H9 (cell line): ENCODE results near the gene ABCC4. TPM values are rescaled to one million over a fixed set of nuclear protein-coding genes. Genes with fewer than 3 reads are reported as not detected.

Source experiments
- DNase-seq: peaks from one replicate; pipeline ENCODE4 v3.0.0-alpha.2; 2017
- H2AFZ ChIP-seq: one replicate; pipeline ENCODE4 v1.6.1; 2013; ENCODE audit warnings: mild to moderate bottlenecking, low read length, control low read depth, moderate library complexity
- H2AK5ac ChIP-seq: 2 replicates; pipeline ENCODE4 v1.6.1; 2013; ENCODE audit warnings: low read length, control low read depth, mixed read lengths; ENCODE audit not compliant: insufficient read length
- H2BK120ac ChIP-seq: one replicate; pipeline ENCODE4 v1.6.1; 2013; ENCODE audit warnings: low read depth, mild to moderate bottlenecking, low read length, control low read depth, inconsistent platforms; ENCODE audit not compliant: poor library complexity, severe bottlenecking
- H2BK12ac ChIP-seq: 2 replicates; pipeline ENCODE4 v1.6.1; 2013; ENCODE audit warnings: low read length, control low read depth, mixed read lengths, low read depth; ENCODE audit not compliant: insufficient read length
- H2BK15ac ChIP-seq: 2 replicates; pipeline ENCODE4 v1.6.1; 2013; ENCODE audit warnings: low read depth, low read length, control low read depth
- H2BK20ac ChIP-seq: one replicate; pipeline ENCODE4 v1.6.1; 2013; ENCODE audit warnings: low read depth, mild to moderate bottlenecking, low read length, control low read depth, inconsistent platforms; ENCODE audit not compliant: poor library complexity, severe bottlenecking
- H2BK5ac ChIP-seq: 2 replicates; pipeline ENCODE4 v1.6.1; 2013; ENCODE audit warnings: low read length, control low read depth, mixed read lengths; ENCODE audit not compliant: insufficient read length
- H3K14ac ChIP-seq: 2 replicates; pipeline ENCODE4 v1.6.1; 2013; ENCODE audit warnings: low read length, control low read depth; ENCODE audit not compliant: insufficient read depth
- H3K18ac ChIP-seq: 2 replicates; pipeline ENCODE4 v1.6.1; 2013; ENCODE audit warnings: low read depth, mild to moderate bottlenecking, mixed read lengths, low read length, control low read depth; ENCODE audit not compliant: insufficient read length
- H3K23ac ChIP-seq: 2 replicates; pipeline ENCODE4 v1.6.1; 2013; ENCODE audit warnings: low read length, control low read depth, mixed read lengths, low read depth; ENCODE audit not compliant: insufficient read length
- H3K23me2 ChIP-seq: 2 replicates; pipeline ENCODE4 v1.6.1; 2013; ENCODE audit warnings: low read depth, mild to moderate bottlenecking, mixed read lengths, low read length, control low read depth; ENCODE audit not compliant: insufficient read length, poor library complexity, severe bottlenecking
- H3K27ac ChIP-seq: 2 replicates; pipeline ENCODE4 v1.5.1; 2013; ENCODE audit warnings: low read length, control low read depth, mixed read lengths, low read depth; ENCODE audit not compliant: insufficient read length
- H3K27me3 ChIP-seq: 2 replicates; pipeline ENCODE4 v1.6.1; 2013; ENCODE audit warnings: low read length, control low read depth, inconsistent platforms; ENCODE audit not compliant: insufficient read depth
- H3K4ac ChIP-seq: 2 replicates; pipeline ENCODE4 v1.6.1; 2013; ENCODE audit warnings: low read depth, mild to moderate bottlenecking, control low read depth, inconsistent platforms, low read length, moderate library complexity
- H3K4me1 ChIP-seq: 2 replicates; pipeline ENCODE4 v1.6.1; 2013; ENCODE audit warnings: low read length, control low read depth, inconsistent platforms; ENCODE audit not compliant: insufficient read depth
- H3K4me2 ChIP-seq: 2 replicates; pipeline ENCODE4 v1.6.1; 2013; ENCODE audit warnings: low read length, control low read depth, mixed read lengths; ENCODE audit not compliant: insufficient read length, insufficient read depth
- H3K56ac ChIP-seq: 2 replicates; pipeline ENCODE4 v1.6.1; 2013; ENCODE audit warnings: low read depth, mild to moderate bottlenecking, mixed read lengths, low read length, control low read depth; ENCODE audit not compliant: insufficient read length
- H3K79me1 ChIP-seq: 2 replicates; pipeline ENCODE4 v1.6.1; 2013; ENCODE audit warnings: low read depth, mild to moderate bottlenecking, moderate library complexity, low read length, control low read depth, inconsistent platforms; ENCODE audit not compliant: insufficient read depth, poor library complexity, severe bottlenecking
- H3K79me2 ChIP-seq: 2 replicates; pipeline ENCODE4 v1.6.1; 2013; ENCODE audit warnings: low read length, control low read depth, inconsistent platforms; ENCODE audit not compliant: insufficient read depth
- H3K9ac ChIP-seq: 2 replicates; pipeline ENCODE4 v1.6.1; 2013; ENCODE audit warnings: low read length, control low read depth, mixed read lengths; ENCODE audit not compliant: insufficient read length; ENCODE audit errors: extremely low read depth
- H3K9me3 ChIP-seq: one replicate; pipeline ENCODE4 v1.6.1; 2013; ENCODE audit warnings: low read depth, low read length, inconsistent platforms; ENCODE audit not compliant: control insufficient read depth
- H3T11ph ChIP-seq: one replicate; pipeline ENCODE4 v1.6.1; 2013; ENCODE audit warnings: mild to moderate bottlenecking, low read length, control low read depth, inconsistent platforms
- H4K20me1 ChIP-seq: one replicate; pipeline ENCODE4 v1.6.1; 2013; ENCODE audit not compliant: control insufficient read depth, insufficient read length, insufficient read depth
- H4K5ac ChIP-seq: 2 replicates; pipeline ENCODE4 v1.6.1; 2013; ENCODE audit warnings: low read depth, mild to moderate bottlenecking, mixed read lengths, low read length, control low read depth; ENCODE audit not compliant: insufficient read length
- H4K8ac ChIP-seq: replicated peaks from 2 replicates; pipeline ENCODE4 v1.6.1; 2013; ENCODE audit warnings: low read length, control low read depth, mixed read lengths, low read depth; ENCODE audit not compliant: insufficient read length
- H4K91ac ChIP-seq: 2 replicates; pipeline ENCODE4 v1.6.1; 2013; ENCODE audit warnings: low read depth, mild to moderate bottlenecking, moderate library complexity, mixed read lengths, low read length, control low read depth; ENCODE audit not compliant: insufficient read length
- H3K27ac Mint-ChIP-seq, 3 experiments: 2 replicates in 2 of 3; 3 replicates in 1 of 3; pipeline ENCODE4 v1.8.0; 2020 to 2021; ENCODE audit warnings: mixed read lengths in 3 of 3, mild to moderate bottlenecking in 1 of 3, moderate library complexity in 1 of 3
- H3K27me3 Mint-ChIP-seq: 2 replicates; pipeline ENCODE4 v1.8.0; 2021; ENCODE audit warnings: low read depth, mild to moderate bottlenecking, moderate library complexity, mixed read lengths
- H3K36me3 Mint-ChIP-seq, 3 experiments: 2 replicates in 2 of 3; 3 replicates in 1 of 3; pipeline ENCODE4 v1.8.0; 2020 to 2021; ENCODE audit warnings: low read depth in 3 of 3, mixed read lengths in 3 of 3; ENCODE audit not compliant: insufficient read depth in 1 of 3
- H3K4me1 Mint-ChIP-seq, 2 experiments: 2 replicates each; pipeline ENCODE4 v1.8.0; 2020; ENCODE audit warnings: mixed read lengths in 2 of 2
- H3K4me3 Mint-ChIP-seq, 2 experiments: 2 replicates in 1 of 2; 3 replicates in 1 of 2; pipeline ENCODE4 v1.8.0; 2020 to 2021; ENCODE audit warnings: mild to moderate bottlenecking in 2 of 2, mixed read lengths in 2 of 2, moderate library complexity in 1 of 2
- H3K9me3 Mint-ChIP-seq, 2 experiments: 2 replicates in 1 of 2; 3 replicates in 1 of 2; pipeline ENCODE4 v1.8.0; 2020; ENCODE audit warnings: mild to moderate bottlenecking in 2 of 2, mixed read lengths in 2 of 2, moderate library complexity in 1 of 2
- CTCF ChIP-seq: fragments of 200-600 bp; sonication (generic); conservative IDR thresholded peaks from 3 replicates; pipeline ENCODE4 v1.8.0; 2021; ENCODE audit warnings: antibody characterized with exemption, mild to moderate bottlenecking
- WGBS: extraction: QIAGEN DNeasy Blood & Tissue Kit; methylation state at CpG from one replicate; pipeline ENCODE4 v1.1.7; 2013; ENCODE audit warnings: missing lambda C conversion rate, low lambda C conversion rate, mixed read lengths; ENCODE audit not compliant: insufficient read length; ENCODE audit errors: extremely low coverage; 5-methylcytosine and 5-hydroxymethylcytosine counted together
- total RNA-seq: library from RNA; stranded (reverse); gene quantifications from 2 replicates; pipeline ENCODE4 v1.2.1, GENCODE V29; 2021

Gene ABCC4
- total RNA-seq, 1 experiment from 2014 or later = 5.9 TPM

- Histone ChIP-seq H2BK120ac (no peak overlapping the region), H3K18ac (no peak overlapping the region), H2BK20ac (no peak overlapping the region), H2AK5ac (no peak overlapping the region), H3K56ac (no peak overlapping the region), H3K79me1 (no peaks in the 10 kb centered on the region), H2BK5ac (no peak overlapping the region), H3K9ac (no peak overlapping the region), H3K27me3 (no peaks in the 10 kb centered on the region), H3K23me2 (no peaks in the 10 kb centered on the region), H3K9me3 (no peaks in the 10 kb centered on the region), H3K14ac (no peak overlapping the region), H4K20me1 (no peaks in the 10 kb centered on the region), H2BK15ac (no peak overlapping the region), H4K91ac (no peak overlapping the region), H3K23ac (no peak overlapping the region), H2BK12ac (no peak overlapping the region), H4K5ac (no peak overlapping the region), H2AFZ (no peak overlapping the region), H4K8ac (no peak overlapping the region), H3K4me1 (no peaks in the 10 kb centered on the region), H3K4me2 (no peak overlapping the region), H3K27ac (no peak overlapping the region), H3K4ac (no peak overlapping the region), H3K79me2 (no peaks in the 10 kb centered on the region), H3T11ph (no peak overlapping the region)
- no peak for TF ChIP-seq CTCF
- H3K4me3 Mint-ChIP-seq = no peak overlapping the region
- WGBS = no CpG with 5 or more reads among the region's 3 CpGs
- peaks cover 0 to 3% of the 10 kb centered on the region in 2 experiments; a peak in 1 of 5 replicates for H3K9me3 Mint-ChIP-seq
- H3K4me1 Mint-ChIP-seq = no peaks in the 10 kb centered on the region
- no peak for DNase-seq
- no peaks in the 10 kb centered on the region; a peak in 1 of 7 replicates for H3K36me3 Mint-ChIP-seq
- H3K27ac Mint-ChIP-seq = no peak overlapping the region
- no peaks in the 10 kb centered on the region for H3K27me3 Mint-ChIP-seq
Observed at GRCh38 chr13:95145587-95145986, 155.7 kb downstream of the ABCC4 start.
